KMS-11 (cell line): Measurements from ENCODE around the gene CACNA2D2.

Experiments
- H2AFZ ChIP-seq: fragments of 200-600 bp; sonication (generic); 2 replicates; pipeline ENCODE4 v1.6.1; 2016; ENCODE audit warnings: antibody characterized with exemption, mixed run types, low read depth
- H3K27ac ChIP-seq: fragments of 200-600 bp; sonication (generic); 2 replicates; pipeline ENCODE4 v1.6.1; 2016; ENCODE audit warnings: mild to moderate bottlenecking, mixed run types
- H3K27me3 ChIP-seq: fragments of 200-600 bp; sonication (generic); 2 replicates; pipeline ENCODE4 v1.6.1; 2017; ENCODE audit warnings: mild to moderate bottlenecking, low read depth, mixed run types, moderate library complexity; ENCODE audit not compliant: insufficient read depth
- H3K36me3 ChIP-seq: fragments of 200-600 bp; sonication (generic); 2 replicates; pipeline ENCODE4 v1.6.1; 2017; ENCODE audit warnings: mild to moderate bottlenecking, mixed run types; ENCODE audit not compliant: insufficient read depth
- H3K4me1 ChIP-seq: fragments of 200-600 bp; sonication (generic); 2 replicates; pipeline ENCODE4 v1.6.1; 2016; ENCODE audit warnings: mild to moderate bottlenecking, low read depth, mixed run types; ENCODE audit not compliant: poor library complexity, severe bottlenecking
- H3K4me2 ChIP-seq: fragments of 200-600 bp; sonication (generic); 2 replicates; pipeline ENCODE4 v1.7.0; 2016; ENCODE audit warnings: mild to moderate bottlenecking, mixed run types
- H3K4me3 ChIP-seq: fragments of 200-600 bp; sonication (generic); IDR thresholded peaks from 2 replicates; pipeline ENCODE4 v1.6.1; 2017; ENCODE audit warnings: low read depth, low read length, mixed read lengths; ENCODE audit not compliant: insufficient read depth
- H3K79me2 ChIP-seq: fragments of 200-600 bp; sonication (generic); 2 replicates; pipeline ENCODE4 v1.6.1; 2016; ENCODE audit warnings: low read depth, mixed run types; ENCODE audit not compliant: insufficient read depth
- H3K9ac ChIP-seq: fragments of 200-600 bp; sonication (generic); 2 replicates; pipeline ENCODE4 v1.6.1; 2016; ENCODE audit warnings: mild to moderate bottlenecking, mixed run types
- H4K20me1 ChIP-seq: fragments of 200-600 bp; sonication (generic); 2 replicates; pipeline ENCODE4 v1.6.1; 2016; ENCODE audit warnings: mild to moderate bottlenecking, mixed run types; ENCODE audit not compliant: insufficient read depth
- CTCF ChIP-seq: fragments of 200-600 bp; sonication (generic); conservative IDR thresholded peaks from 2 replicates; pipeline ENCODE4 v1.6.1; 2017; ENCODE audit warnings: low read depth, mild to moderate bottlenecking, antibody characterized with exemption, low read length, moderate library complexity, mixed read lengths

The CACNA2D2 gene

DNA sequence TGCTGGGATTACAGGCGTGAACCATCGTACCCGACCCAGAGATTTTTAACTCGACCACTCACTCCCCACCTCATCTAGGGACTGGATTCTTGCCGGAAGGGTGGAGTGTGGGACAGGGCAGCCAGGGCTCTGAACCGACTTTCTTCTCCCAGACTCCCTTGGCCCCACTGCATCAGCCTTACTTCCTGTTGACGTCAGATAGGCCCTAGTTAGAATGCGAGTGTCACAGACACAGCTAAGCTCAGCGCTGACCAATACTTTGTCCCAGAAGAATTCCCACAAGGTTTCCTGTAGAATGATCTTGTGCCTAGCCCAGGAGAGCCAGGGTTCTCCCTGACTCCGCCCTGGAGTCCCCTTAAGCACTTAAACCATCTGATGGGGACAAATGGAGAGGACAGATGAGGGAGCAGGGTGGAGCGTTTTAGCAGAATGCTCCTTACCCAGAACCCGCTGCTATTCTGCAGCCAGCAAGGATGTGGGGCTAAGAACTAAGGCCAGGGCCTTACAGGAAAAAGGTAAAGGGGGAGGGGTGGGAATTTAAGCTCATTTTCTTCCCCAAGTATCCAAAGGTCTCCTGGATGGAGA is 169.6 kb downstream of the CACNA2D2 start:
- no peak overlapping the region for H3K27ac ChIP-seq
- no peaks in the 10 kb centered on the region for H3K4me1 ChIP-seq
- no peak overlapping the region for H2AFZ ChIP-seq
- no peak overlapping the region for H3K4me2 ChIP-seq
- H3K4me3 ChIP-seq: no peak overlapping the region
- peaks cover 36% of the 10 kb centered on the region for H3K79me2 ChIP-seq
- TF ChIP-seq CTCF: no peak
- H3K27me3 ChIP-seq: no peaks in the 10 kb centered on the region
- H3K9ac ChIP-seq: no peak overlapping the region
- no peaks in the 10 kb centered on the region for H3K36me3 ChIP-seq
- no peaks in the 10 kb centered on the region for H4K20me1 ChIP-seq

GRCh38 chr3:50331364-50331907 is 172.0 kb downstream of the CACNA2D2 start:
- Histone ChIP-seq H3K36me3 (no peaks in the 10 kb centered on the region), H3K79me2 (peaks cover 39% of the 10 kb centered on the region)
- TF ChIP-seq CTCF: no peak

GRCh38 chr3:50330330-50330729 is 173.1 kb downstream of the CACNA2D2 start:
- Histone ChIP-seq H2AFZ (no peak overlapping the region), H3K27me3 (no peaks in the 10 kb centered on the region), H3K4me1 (no peaks in the 10 kb centered on the region), H3K4me3 (no peak overlapping the region), H4K20me1 (no peaks in the 10 kb centered on the region), H3K36me3 (no peaks in the 10 kb centered on the region), H3K27ac (no peak overlapping the region), H3K9ac (no peak overlapping the region), H3K79me2 (peaks cover 28% of the 10 kb centered on the region), H3K4me2 (no peak overlapping the region)
- TF ChIP-seq CTCF: no peak

More at GRCh38 chr3:50331364-50331907, 172.0 kb downstream of the CACNA2D2 start:
- Histone ChIP-seq H4K20me1 (no peaks in the 10 kb centered on the region), H3K4me1 (no peaks in the 10 kb centered on the region), H3K27ac (no peak overlapping the region), H3K4me3 (no peak overlapping the region), H2AFZ (no peak overlapping the region), H3K4me2 (no peak overlapping the region), H3K27me3 (no peaks in the 10 kb centered on the region), H3K9ac (no peak overlapping the region)

DNA sequence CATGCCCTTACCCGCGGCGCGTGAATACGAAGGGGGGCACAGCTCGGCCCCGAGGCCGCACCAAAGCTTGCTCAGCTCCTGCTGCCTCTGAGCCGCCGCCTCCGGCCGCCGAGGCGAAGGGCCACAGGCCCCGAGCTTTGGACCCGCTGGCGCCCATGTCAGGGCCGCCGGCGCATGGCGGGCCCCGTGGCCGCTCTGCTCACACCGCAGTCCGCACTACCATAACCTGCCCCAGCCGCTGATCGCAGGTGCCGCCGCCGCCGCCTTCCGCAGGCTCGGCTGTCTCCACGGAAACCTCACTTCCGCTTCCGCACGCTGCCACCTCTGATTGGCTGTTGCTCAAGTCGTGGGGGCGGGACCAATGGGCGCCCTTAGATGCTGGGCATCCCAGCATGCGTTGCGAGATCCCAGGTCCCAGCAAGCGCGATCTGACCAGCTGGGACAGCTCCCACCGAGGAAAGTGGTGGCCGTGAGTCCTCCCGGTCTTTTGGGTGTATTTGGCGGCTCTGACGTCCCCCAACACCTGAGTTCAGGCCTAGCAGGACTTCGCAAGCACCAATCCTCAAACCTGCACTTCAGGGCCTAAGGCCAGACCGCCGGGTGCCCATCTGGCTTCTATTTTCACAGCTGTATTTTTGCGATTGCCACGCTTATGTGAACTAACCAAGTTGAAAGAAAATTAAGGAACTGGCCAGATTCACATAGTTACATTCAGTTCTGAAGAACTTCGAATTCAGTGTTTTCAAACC is 175.3 kb downstream of the CACNA2D2 start, which contains the start of gene TUSC2:
Gene TUSC2, minus strand, starts transcription at position 281 of the 749 bp plus-strand sequence. Its CDS starts 124 bp downstream, at position 157.
- Histone ChIP-seq H3K36me3 (no peaks in the 10 kb centered on the region), H3K27ac (peak within 1 kb of the TSS; percentile 43; the same call in 1 of the 2 replicates), H3K4me2 (peak within 1 kb of the TSS; percentile 48), H3K27me3 (no peaks in the 10 kb centered on the region), H3K4me1 (no peaks in the 10 kb centered on the region), H3K9ac (peak within 1 kb of the TSS; percentile 77; the same call in 1 of the 2 replicates), H3K4me3 (peak within 1 kb of the TSS; percentile 92), H3K79me2 (peaks cover 8% of the 10 kb centered on the region; the same call in 1 of the 2 replicates), H2AFZ (0 out of 2 replicates have a peak within 1 kb of the TSS, but pooled peaks have one; percentile 8), H4K20me1 (no peaks in the 10 kb centered on the region)
- TF ChIP-seq CTCF: no peak
